ENCODE measurements around the gene DYNC1H1. TPM values are rescaled to one million over a fixed set of nuclear protein-coding genes. Genes with fewer than 3 reads are reported as not detected.
A peak's percentile ranks its signal among the peaks of the same experiment; 100 is the strongest.

DYNC1H1 gene
- total RNA-seq, 1 donor from 2014 or later, result 591 TPM

DNA sequence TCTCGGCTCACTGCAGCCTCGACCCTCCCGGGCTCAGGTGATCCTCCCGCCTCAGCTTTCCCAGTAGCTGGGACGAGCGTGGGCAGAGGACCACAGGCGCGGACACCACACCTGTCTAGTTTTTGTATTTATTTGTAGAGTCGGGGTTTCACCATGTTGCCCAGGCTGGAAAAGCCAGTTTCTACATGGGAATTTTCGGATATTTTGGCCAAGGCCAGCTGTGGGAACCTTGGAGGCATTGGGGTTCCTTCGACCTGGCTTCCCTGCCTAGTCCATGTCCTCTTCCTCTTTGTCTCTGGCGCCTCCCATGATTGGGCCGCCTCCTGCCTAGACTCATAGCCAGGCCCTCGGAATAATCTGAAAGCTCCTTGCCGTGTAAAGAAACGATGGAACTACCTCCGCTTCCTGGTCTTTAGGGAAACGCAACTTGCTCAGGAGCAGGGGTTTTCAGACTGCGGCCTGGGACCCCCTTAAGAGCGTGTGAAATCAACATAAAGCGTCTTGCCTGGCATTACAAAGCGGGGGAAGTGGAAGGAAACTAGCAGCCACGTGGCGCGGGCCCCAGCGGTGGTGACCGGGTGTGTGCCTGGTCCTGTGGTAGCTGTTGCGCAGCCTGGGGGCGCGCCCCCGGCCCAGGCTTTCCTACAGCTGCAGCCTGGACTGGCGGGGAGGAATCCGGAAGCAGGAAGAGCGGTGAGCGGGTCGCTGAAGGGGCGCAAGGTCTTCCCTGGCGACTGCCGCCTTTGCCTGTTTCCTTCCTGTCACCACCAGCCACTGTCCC lies 123.8 kb downstream of the DYNC1H1 start:
- Histone ChIP-seq H3K27me3 (ENCODE audit: insufficient read depth, low read length) (no peaks in the 10 kb centered on the region), H3K36me3 (ENCODE audit: insufficient read depth, low read length) (peaks cover 28% of the 10 kb centered on the region), H3K4me2 (ENCODE audit: low read length) (peak overlapping the region; percentile 96), H4K20me1 (ENCODE audit: insufficient read depth, low read length) (peaks cover 33% of the 10 kb centered on the region), H3K27ac (ENCODE audit: low read depth, low read length) (no peak overlapping the region), H3K4me3 (ENCODE audit: insufficient read depth, low read depth, low read length) (peak overlapping the region; percentile 73), H3K9me3 (ENCODE audit: insufficient read depth, low read depth, low read length) (no peaks in the 10 kb centered on the region), H3K4me1 (ENCODE audit: insufficient read depth, low read length) (peaks cover 31% of the 10 kb centered on the region), H3K9ac (ENCODE audit: low read length) (peak overlapping the region; percentile 97), H3K79me2 (ENCODE audit: insufficient read depth, low read length) (peaks cover 41% of the 10 kb centered on the region), H2AFZ (ENCODE audit: low read depth, low read length) (peak overlapping the region; percentile 64)
- Mint-ChIP-seq H3K27ac (ENCODE audit: unreplicated experiment) (peak overlapping the region; percentile 62), H3K4me1 (ENCODE audit: low read depth, unreplicated experiment) (peaks cover 22% of the 10 kb centered on the region), H3K9me3 (ENCODE audit: unreplicated experiment) (no peaks in the 10 kb centered on the region), H3K4me3 (ENCODE audit: unreplicated experiment) (peak overlapping the region; percentile 79), H3K36me3 (ENCODE audit: low read depth, unreplicated experiment) (peaks cover 14% of the 10 kb centered on the region), H3K27me3 (ENCODE audit: low read depth, unreplicated experiment) (no peaks in the 10 kb centered on the region)
- FAIRE-seq (no peak), DNase-seq (ENCODE audit: low read depth) (no peak)
- TF ChIP-seq, protein P1, sequence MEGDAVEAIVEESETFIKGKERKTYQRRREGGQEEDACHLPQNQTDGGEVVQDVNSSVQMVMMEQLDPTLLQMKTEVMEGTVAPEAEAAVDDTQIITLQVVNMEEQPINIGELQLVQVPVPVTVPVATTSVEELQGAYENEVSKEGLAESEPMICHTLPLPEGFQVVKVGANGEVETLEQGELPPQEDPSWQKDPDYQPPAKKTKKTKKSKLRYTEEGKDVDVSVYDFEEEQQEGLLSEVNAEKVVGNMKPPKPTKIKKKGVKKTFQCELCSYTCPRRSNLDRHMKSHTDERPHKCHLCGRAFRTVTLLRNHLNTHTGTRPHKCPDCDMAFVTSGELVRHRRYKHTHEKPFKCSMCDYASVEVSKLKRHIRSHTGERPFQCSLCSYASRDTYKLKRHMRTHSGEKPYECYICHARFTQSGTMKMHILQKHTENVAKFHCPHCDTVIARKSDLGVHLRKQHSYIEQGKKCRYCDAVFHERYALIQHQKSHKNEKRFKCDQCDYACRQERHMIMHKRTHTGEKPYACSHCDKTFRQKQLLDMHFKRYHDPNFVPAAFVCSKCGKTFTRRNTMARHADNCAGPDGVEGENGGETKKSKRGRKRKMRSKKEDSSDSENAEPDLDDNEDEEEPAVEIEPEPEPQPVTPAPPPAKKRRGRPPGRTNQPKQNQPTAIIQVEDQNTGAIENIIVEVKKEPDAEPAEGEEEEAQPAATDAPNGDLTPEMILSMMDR (IDR thresholded peaks at IDR 0.05; ENCODE audit: insufficient read depth, low read depth, low read length), result no peak
- no peak for TF ChIP-seq EZH2 (IDR thresholded peaks at IDR 0.05; ENCODE audit: insufficient read depth, low read length)

DNA sequence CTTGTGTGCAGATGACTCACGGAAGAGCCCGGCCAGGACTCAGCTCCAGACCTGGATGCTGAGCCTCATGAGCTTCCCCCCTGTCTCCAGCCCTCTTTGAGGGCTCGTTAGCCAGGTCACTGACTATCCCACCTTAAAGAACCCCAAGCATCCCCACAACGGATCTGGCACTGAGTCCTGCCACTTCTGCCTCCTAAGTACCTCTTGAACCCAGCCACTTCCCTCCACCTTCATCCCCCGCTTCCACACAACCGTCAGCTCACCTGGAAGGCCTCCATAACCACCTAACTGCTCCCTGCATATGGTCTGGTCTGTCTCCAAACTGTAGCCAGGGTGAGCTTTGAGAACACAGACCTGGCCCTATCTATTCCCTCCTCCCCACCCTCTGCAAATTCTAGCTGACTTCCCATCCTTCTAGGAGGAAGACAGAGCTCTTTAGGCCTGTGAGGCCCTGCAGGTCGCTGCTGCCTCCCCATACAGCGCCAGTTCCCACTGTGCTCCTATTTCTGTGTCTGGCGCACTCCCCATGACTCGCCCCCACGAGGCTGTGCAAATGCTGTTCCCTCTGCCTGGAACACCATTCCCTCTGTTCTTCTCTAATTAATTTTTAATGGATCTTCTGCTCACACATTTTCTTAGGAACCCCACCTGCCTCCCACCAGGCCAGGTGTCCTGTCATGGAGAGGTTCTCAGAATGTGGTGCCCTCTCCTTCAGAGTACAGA lies 125.4 kb downstream of the DYNC1H1 start:
- Mint-ChIP-seq H3K4me3 (ENCODE audit: unreplicated experiment) (peak overlapping the region; percentile 72), H3K27me3 (ENCODE audit: low read depth, unreplicated experiment) (no peaks in the 10 kb centered on the region), H3K4me1 (ENCODE audit: low read depth, unreplicated experiment) (peaks cover 14% of the 10 kb centered on the region), H3K9me3 (ENCODE audit: unreplicated experiment) (no peaks in the 10 kb centered on the region), H3K27ac (ENCODE audit: unreplicated experiment) (peak overlapping the region; percentile 5), H3K36me3 (ENCODE audit: low read depth, unreplicated experiment) (peaks cover 8% of the 10 kb centered on the region)
- Histone ChIP-seq H4K20me1 (ENCODE audit: insufficient read depth, low read length) (peaks cover 17% of the 10 kb centered on the region), H3K9ac (ENCODE audit: low read length) (no peak overlapping the region), H3K27ac (ENCODE audit: low read depth, low read length) (no peak overlapping the region), H3K79me2 (ENCODE audit: insufficient read depth, low read length) (peaks cover 26% of the 10 kb centered on the region), H3K27me3 (ENCODE audit: insufficient read depth, low read length) (no peaks in the 10 kb centered on the region), H3K4me2 (ENCODE audit: low read length) (no peak overlapping the region), H3K36me3 (ENCODE audit: insufficient read depth, low read length) (peaks cover 13% of the 10 kb centered on the region), H3K4me3 (ENCODE audit: insufficient read depth, low read depth, low read length) (no peak overlapping the region), H3K9me3 (ENCODE audit: insufficient read depth, low read depth, low read length) (no peaks in the 10 kb centered on the region), H2AFZ (ENCODE audit: low read depth, low read length) (no peak overlapping the region), H3K4me1 (ENCODE audit: insufficient read depth, low read length) (peaks cover 19% of the 10 kb centered on the region)
- DNase-seq (ENCODE audit: low read depth) (no peak), FAIRE-seq (no peak)
- TF ChIP-seq, protein P1 (IDR thresholded peaks at IDR 0.05; ENCODE audit: insufficient read depth, low read depth, low read length), result no peak
- TF ChIP-seq EZH2 (IDR thresholded peaks at IDR 0.05; ENCODE audit: insufficient read depth, low read length), result no peak

Data from astrocyte (in vitro differentiated cells and primary cell).